Stimulated activated naive CD8-positive, alpha-beta T cell treated with anti-CD3 and anti-CD28 coated beads, Interleukin-15, amount 100 ng/mL, for 72 hours (primary cell): ENCODE measurements around the gene ATP1A2.
A peak's percentile ranks its signal among the peaks of the same experiment; 100 is the strongest.

Experiments
- ATAC-seq: fragments of 150-1000 bp; cut with Tn5 transposase; 2 replicates; pipeline ENCODE4 v1.10.0; 2021; ENCODE audit warnings: mild to moderate bottlenecking, moderate library complexity
- DNase-seq, 2 donors: peaks; one replicate each; pipeline ENCODE4 v3.0.0; 2021 to 2022
- H3K27ac Mint-ChIP-seq, 2 donors: one replicate each; pipeline ENCODE4 v1.8.0; 2022; ENCODE audit warnings: mild to moderate bottlenecking in 2 of 2, mixed read lengths in 2 of 2, moderate library complexity in 2 of 2
- H3K27me3 Mint-ChIP-seq: one replicate; pipeline ENCODE4 v1.8.0; 2022; ENCODE audit warnings: mixed read lengths
- H3K4me1 Mint-ChIP-seq: one replicate; pipeline ENCODE4 v1.8.0; 2022; ENCODE audit warnings: mild to moderate bottlenecking, mixed read lengths
- H3K4me3 Mint-ChIP-seq, 2 donors: one replicate each; pipeline ENCODE4 v1.8.0; 2022; ENCODE audit warnings: mild to moderate bottlenecking in 2 of 2, mixed read lengths in 2 of 2, moderate library complexity in 1 of 2
- H3K9me3 Mint-ChIP-seq, 2 donors: one replicate each; pipeline ENCODE4 v1.8.0; 2022; ENCODE audit warnings: mixed read lengths in 2 of 2

ATP1A2 gene

DNA sequence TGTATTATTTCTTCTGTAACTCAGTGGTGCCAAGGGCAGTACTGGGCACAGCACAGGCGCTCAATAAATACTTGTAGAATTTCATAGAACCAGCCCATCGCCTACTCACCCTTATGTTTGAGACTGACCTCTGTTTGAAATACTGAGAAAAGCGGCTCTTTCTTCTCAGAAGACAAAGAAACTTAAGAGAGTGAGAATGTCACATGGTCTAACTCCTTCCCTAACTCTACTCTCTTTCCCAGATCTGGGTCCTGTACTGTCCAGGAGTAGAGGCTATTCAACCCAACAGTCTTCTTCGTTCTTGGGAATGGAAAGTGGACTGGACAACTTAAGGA is 21.3 kb upstream of the ATP1A2 start:
- Mint-ChIP-seq H3K4me3 (no peak overlapping the region), H3K27ac (peak overlapping the region in 1 of 2 donors; percentile 63), H3K27me3 (no peaks in the 10 kb centered on the region), H3K4me1 (peaks cover 59% of the 10 kb centered on the region), H3K9me3 (no peaks in the 10 kb centered on the region)
- ATAC-seq (no peak), DNase-seq (no peak)

GRCh38 chr1:160094806-160095205 is 20.8 kb upstream of the ATP1A2 start:
- no peak overlapping the region for H3K4me3 Mint-ChIP-seq
- ATAC-seq = no peak
- peak overlapping the region in 1 of 2 donors; percentile 63 for H3K27ac Mint-ChIP-seq

GRCh38 chr1:160095382-160096105 is 20.0 kb upstream of the ATP1A2 start:
- Mint-ChIP-seq H3K27me3 (no peaks in the 10 kb centered on the region), H3K9me3 (no peaks in the 10 kb centered on the region), H3K4me1 (peaks cover 72% of the 10 kb centered on the region), H3K4me3 (peak overlapping the region in 1 of 2 donors; percentile 21), H3K27ac (no peak overlapping the region)
- DNase-seq = no peak
- ATAC-seq = no peak

More at GRCh38 chr1:160094806-160095205, 20.8 kb upstream of the ATP1A2 start:
- DNase-seq = no peak
- Mint-ChIP-seq H3K27me3 (no peaks in the 10 kb centered on the region), H3K4me1 (peaks cover 64% of the 10 kb centered on the region), H3K9me3 (no peaks in the 10 kb centered on the region)

GRCh38 chr1:160096274-160097116 is 19.1 kb upstream of the ATP1A2 start:
- H3K9me3 Mint-ChIP-seq = no peaks in the 10 kb centered on the region
- H3K4me3 Mint-ChIP-seq = peak overlapping the region; percentile 38 to 94
- ATAC-seq (no peak), DNase-seq (no peak)
- H3K27ac Mint-ChIP-seq = peak overlapping the region; percentile 80 to 95
- no peaks in the 10 kb centered on the region for H3K27me3 Mint-ChIP-seq
- peaks cover 81% of the 10 kb centered on the region for H3K4me1 Mint-ChIP-seq

GRCh38 chr1:160097151-160097910 is 18.2 kb upstream of the ATP1A2 start:
- DNase-seq (peak in 1 of 2 donors; percentile 52), ATAC-seq (peak; percentile 19)
- H3K4me1 Mint-ChIP-seq = peaks cover 87% of the 10 kb centered on the region
- no peaks in the 10 kb centered on the region for H3K9me3 Mint-ChIP-seq
- H3K4me3 Mint-ChIP-seq = peak overlapping the region; percentile 92 to 94
- H3K27ac Mint-ChIP-seq = peak overlapping the region; percentile 91 to 95
- no peaks in the 10 kb centered on the region for H3K27me3 Mint-ChIP-seq

- peak; percentile 66 for ATAC-seq
- DNase-seq = peak; percentile 89 to 91
- Mint-ChIP-seq H3K9me3 (no peaks in the 10 kb centered on the region), H3K27me3 (no peaks in the 10 kb centered on the region), H3K4me3 (peak within 1 kb of the TSS; percentile 92 to 94), H3K27ac (peak within 1 kb of the TSS; percentile 91 to 95), H3K4me1 (peaks cover 88% of the 10 kb centered on the region)
These were observed 17.4 kb upstream of the ATP1A2 start, which contains the start of gene IGSF8 for GRCh38 chr1:160097911-160098851. TSS of gene IGSF8 (minus strand) at chr1:160098619. CDS start at chr1:160098472, 147 bp downstream.

DNA sequence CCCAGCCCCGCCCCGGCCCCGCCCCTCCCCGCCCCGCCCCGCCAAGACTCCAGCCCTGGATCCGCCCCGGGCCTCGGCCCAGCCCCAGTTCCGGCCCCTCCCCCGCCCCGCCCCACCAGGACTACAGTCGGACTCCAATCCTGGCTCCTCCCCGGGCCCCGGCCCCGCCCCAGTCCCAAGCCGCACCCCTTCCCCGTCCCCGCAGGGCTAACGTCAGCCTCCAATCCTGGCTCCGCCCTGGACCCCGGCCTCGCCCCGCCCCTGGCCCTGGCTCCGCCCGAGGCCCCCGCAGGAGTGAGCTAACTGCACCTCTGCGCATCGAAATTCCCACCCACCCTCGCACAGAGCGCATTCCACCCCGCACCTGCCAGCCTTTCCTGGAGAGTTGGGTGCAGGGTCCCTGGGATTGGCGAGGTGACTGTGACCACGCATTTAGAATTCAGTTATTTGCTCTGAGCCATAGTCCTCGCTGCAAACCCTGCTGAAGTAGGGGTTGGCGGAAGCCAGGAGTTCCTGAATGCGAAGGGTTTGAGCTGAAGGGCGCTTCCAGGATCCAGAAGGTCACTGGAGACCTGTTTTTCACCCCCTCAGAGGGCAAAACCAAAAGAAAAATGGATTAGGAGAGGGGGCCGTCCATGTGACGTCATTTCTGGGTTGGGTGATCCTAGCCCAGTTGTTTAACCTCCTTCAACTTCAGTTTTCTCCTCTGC is 16.6 kb upstream of the ATP1A2 start:
- H3K9me3 Mint-ChIP-seq = no peaks in the 10 kb centered on the region
- H3K4me1 Mint-ChIP-seq = peaks cover 84% of the 10 kb centered on the region
- H3K27me3 Mint-ChIP-seq = no peaks in the 10 kb centered on the region
- ATAC-seq = peak; percentile 81
- peak; percentile 93 to 94 for DNase-seq
- peak overlapping the region; percentile 79 to 94 for H3K27ac Mint-ChIP-seq
- peak overlapping the region; percentile 79 to 87 for H3K4me3 Mint-ChIP-seq

- Mint-ChIP-seq H3K9me3 (no peaks in the 10 kb centered on the region), H3K4me1 (peaks cover 75% of the 10 kb centered on the region), H3K27me3 (no peaks in the 10 kb centered on the region), H3K27ac (peak overlapping the region; percentile 10 to 79), H3K4me3 (no peak overlapping the region)
- no peak for ATAC-seq
- DNase-seq = no peak
These were observed 15.7 kb upstream of the ATP1A2 start for GRCh38 chr1:160099716-160100375.

- H3K27ac Mint-ChIP-seq = peak overlapping the region; percentile 85 to 95
- H3K4me1 Mint-ChIP-seq = peaks cover 64% of the 10 kb centered on the region
- no peaks in the 10 kb centered on the region for H3K9me3 Mint-ChIP-seq
- H3K27me3 Mint-ChIP-seq = no peaks in the 10 kb centered on the region
- ATAC-seq = peak; percentile 57
- peak; percentile 76 to 79 for DNase-seq
- H3K4me3 Mint-ChIP-seq = peak overlapping the region; percentile 73 to 80
These were observed 14.4 kb upstream of the ATP1A2 start for GRCh38 chr1:160101037-160101716.

GRCh38 chr1:160101717-160102522 is 13.6 kb upstream of the ATP1A2 start:
- Mint-ChIP-seq H3K4me1 (peaks cover 57% of the 10 kb centered on the region), H3K9me3 (no peaks in the 10 kb centered on the region), H3K27ac (peak overlapping the region in 1 of 2 donors; percentile 6), H3K27me3 (no peaks in the 10 kb centered on the region), H3K4me3 (peak overlapping the region in 1 of 2 donors; percentile 80)
- ATAC-seq = no peak
- DNase-seq = no peak

GRCh38 chr1:160103658-160104408 is 11.7 kb upstream of the ATP1A2 start:
- Mint-ChIP-seq H3K9me3 (peaks cover 0 to 4% of the 10 kb centered on the region in 2 donors), H3K27me3 (no peaks in the 10 kb centered on the region), H3K27ac (no peak overlapping the region), H3K4me3 (no peak overlapping the region), H3K4me1 (peaks cover 51% of the 10 kb centered on the region)
- DNase-seq = no peak
- ATAC-seq = no peak

- peaks cover 50% of the 10 kb centered on the region for H3K4me1 Mint-ChIP-seq
- DNase-seq (no peak), ATAC-seq (no peak)
- no peak overlapping the region for H3K4me3 Mint-ChIP-seq
- no peaks in the 10 kb centered on the region for H3K27me3 Mint-ChIP-seq
- H3K27ac Mint-ChIP-seq = no peak overlapping the region
- peaks cover 0 to 5% of the 10 kb centered on the region in 2 donors for H3K9me3 Mint-ChIP-seq
These were observed 11.1 kb upstream of the ATP1A2 start for GRCh38 chr1:160104486-160104885.
